ENCODE data around the gene EGLN3.

DNA sequence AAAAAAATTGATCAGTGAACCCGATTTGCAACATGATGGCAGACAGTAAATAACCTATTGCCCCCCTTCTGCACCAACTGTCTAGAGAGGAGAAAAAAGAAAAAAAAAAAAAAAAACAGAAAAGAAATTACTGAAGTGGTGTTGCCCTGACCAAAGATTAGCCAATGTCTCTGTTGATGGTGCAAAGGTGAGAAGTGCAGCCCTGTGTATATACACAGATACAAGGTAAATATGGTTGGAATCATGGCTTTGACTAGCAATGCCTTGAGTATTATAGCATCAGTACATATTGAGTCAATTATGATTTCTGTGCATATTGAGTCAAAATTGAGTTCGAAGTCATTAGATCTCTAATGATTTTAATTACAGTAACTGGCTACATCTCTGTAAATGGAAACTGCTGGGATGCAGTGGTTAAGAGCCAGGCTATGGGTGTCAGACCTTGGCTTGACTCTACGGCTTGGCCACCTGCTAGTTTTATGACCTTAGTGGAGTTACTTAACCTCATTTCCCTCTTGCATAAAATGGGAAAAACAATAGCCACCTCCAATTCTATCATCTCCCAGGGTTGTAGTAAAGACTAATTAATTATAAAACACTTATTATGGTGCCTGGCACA lies 51.0 kb downstream of the EGLN3 start:
- TF ChIP-seq, protein P1, sequence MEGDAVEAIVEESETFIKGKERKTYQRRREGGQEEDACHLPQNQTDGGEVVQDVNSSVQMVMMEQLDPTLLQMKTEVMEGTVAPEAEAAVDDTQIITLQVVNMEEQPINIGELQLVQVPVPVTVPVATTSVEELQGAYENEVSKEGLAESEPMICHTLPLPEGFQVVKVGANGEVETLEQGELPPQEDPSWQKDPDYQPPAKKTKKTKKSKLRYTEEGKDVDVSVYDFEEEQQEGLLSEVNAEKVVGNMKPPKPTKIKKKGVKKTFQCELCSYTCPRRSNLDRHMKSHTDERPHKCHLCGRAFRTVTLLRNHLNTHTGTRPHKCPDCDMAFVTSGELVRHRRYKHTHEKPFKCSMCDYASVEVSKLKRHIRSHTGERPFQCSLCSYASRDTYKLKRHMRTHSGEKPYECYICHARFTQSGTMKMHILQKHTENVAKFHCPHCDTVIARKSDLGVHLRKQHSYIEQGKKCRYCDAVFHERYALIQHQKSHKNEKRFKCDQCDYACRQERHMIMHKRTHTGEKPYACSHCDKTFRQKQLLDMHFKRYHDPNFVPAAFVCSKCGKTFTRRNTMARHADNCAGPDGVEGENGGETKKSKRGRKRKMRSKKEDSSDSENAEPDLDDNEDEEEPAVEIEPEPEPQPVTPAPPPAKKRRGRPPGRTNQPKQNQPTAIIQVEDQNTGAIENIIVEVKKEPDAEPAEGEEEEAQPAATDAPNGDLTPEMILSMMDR (conservative IDR thresholded peaks at IDR 0.05; ENCODE audit: low read depth, low read length): no peak
- no peak for TF ChIP-seq EZH2phosphoT487 (IDR thresholded peaks at IDR 0.05; ENCODE audit: borderline replicate concordance, low read length)

All from PC-3 (cell line).